Body of pancreas (tissue), 4 donors: ENCODE measurements around the gene LDLRAD4. TPM values are rescaled to one million over a fixed set of nuclear protein-coding genes. Genes with fewer than 3 reads are reported as not detected.
"Not testable (repeated sequence)": the region's sequence is repeated elsewhere in the genome, so short reads cannot be mapped to it uniquely, and the experiment has no call there.

ENCODE experiments used
- ATAC-seq: fragments of 150-250 bp; one replicate; pipeline ENCODE4 v1.9.1; 2016
- DNase-seq, 4 donors: peaks; one replicate each; pipeline ENCODE4 v3.0.0-alpha.2; 2019
- H3K27ac ChIP-seq, 4 donors: fragments of 200-600 bp; sonication (generic); 1 replicate in 3 of 4; 2 replicates in 1 of 4; pipeline versions ENCODE4 v1.5.1 to v1.6.1; 2016 to 2019; ENCODE audit warnings: mild to moderate bottlenecking in 1 of 4, mixed read lengths in 1 of 4, moderate library complexity in 1 of 4
- H3K27me3 ChIP-seq, 2 donors: fragments of 200-600 bp; sonication (generic); one replicate each; pipeline ENCODE4 v1.6.0; 2016; ENCODE audit warnings: mild to moderate bottlenecking in 1 of 2
- H3K36me3 ChIP-seq, 2 donors: fragments of 200-600 bp; sonication (generic); replicated peaks in 1 of 2; 2 replicates each; pipeline ENCODE4 v1.5.1; 2016; ENCODE audit warnings: low read depth in 2 of 2; ENCODE audit not compliant: insufficient read depth in 1 of 2
- H3K4me1 ChIP-seq: fragments of 200-600 bp; sonication (generic); one replicate; pipeline ENCODE4 v1.6.0; 2016
- H3K4me3 ChIP-seq, 2 donors: fragments of 200-600 bp; sonication (generic); 1 replicate in 1 of 2; 2 replicates in 1 of 2; pipeline ENCODE4 v1.5.1; 2016 to 2019
- H3K9me3 ChIP-seq, 3 donors: fragments of 200-600 bp; sonication (generic); 1 replicate in 2 of 3; 2 replicates in 1 of 3; pipeline ENCODE4 v1.5.1; 2016
- POLR2A ChIP-seq, 3 donors: fragments of 450-650 bp; IDR thresholded peaks; one replicate each; pipeline ENCODE4 v1.6.1; 2016; ENCODE audit warnings: antibody characterized with exemption in 3 of 3, mild to moderate bottlenecking in 2 of 3
- WGBS, 2 donors: methylation state at CpG; one replicate each; pipeline ENCODE4 v1.1.5; 2017; 5-methylcytosine and 5-hydroxymethylcytosine counted together
- intact Hi-C: fragments of 100-400 bp; cut with DNase I; formaldehyde crosslinking; loops from one replicate; pipeline ENCODE4 v1.15.1; 2023
- total RNA-seq, 2 donors: library from RNA; depleted of rRNA; stranded (reverse); fragments of >200 nt; gene quantifications; one replicate each; pipeline ENCODE4 v1.1.0, GENCODE V29; 2016
- TF ChIP-seq, protein P1 (sequence below), 7 experiments: fragments of 450-650 bp in 4 of 7; fragments of 200-600 bp in 3 of 7; sonication (generic) in 3 of 7; IDR thresholded peaks; one replicate each; pipeline ENCODE4 v1.5.1; 2016 to 2019; ENCODE audit warnings: antibody characterized with exemption in 7 of 7

The LDLRAD4 gene
- total RNA-seq, 2 donors from 2014 or later = 8.6 to 35.9 TPM

DNA sequence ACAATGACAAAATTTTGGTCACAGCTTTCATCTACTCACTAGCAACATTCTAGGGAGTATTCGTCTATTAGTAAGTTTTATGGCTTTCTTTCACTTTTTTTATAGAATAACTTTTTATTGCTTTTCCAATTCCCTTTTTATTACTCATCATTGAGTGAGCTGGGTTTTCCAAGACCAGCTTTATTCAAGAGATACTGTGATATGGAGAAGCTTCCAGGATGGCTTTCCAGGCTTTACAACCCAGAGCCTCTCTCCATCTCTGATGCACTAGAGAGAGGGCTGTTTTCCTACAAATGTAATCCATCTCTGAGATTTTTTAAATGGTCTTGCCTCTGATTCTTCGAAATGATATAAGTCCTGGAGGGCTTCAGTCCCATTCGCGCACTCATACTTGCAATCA lies 118.3 kb downstream of the LDLRAD4 start:
- no peak overlapping the region for H3K27ac ChIP-seq
- no peaks in the 10 kb centered on the region for H3K9me3 ChIP-seq
- intact Hi-C loops = no loop called here
- TF ChIP-seq POLR2A (IDR thresholded peaks at IDR 0.05) = no peak
- TF ChIP-seq, protein P1, sequence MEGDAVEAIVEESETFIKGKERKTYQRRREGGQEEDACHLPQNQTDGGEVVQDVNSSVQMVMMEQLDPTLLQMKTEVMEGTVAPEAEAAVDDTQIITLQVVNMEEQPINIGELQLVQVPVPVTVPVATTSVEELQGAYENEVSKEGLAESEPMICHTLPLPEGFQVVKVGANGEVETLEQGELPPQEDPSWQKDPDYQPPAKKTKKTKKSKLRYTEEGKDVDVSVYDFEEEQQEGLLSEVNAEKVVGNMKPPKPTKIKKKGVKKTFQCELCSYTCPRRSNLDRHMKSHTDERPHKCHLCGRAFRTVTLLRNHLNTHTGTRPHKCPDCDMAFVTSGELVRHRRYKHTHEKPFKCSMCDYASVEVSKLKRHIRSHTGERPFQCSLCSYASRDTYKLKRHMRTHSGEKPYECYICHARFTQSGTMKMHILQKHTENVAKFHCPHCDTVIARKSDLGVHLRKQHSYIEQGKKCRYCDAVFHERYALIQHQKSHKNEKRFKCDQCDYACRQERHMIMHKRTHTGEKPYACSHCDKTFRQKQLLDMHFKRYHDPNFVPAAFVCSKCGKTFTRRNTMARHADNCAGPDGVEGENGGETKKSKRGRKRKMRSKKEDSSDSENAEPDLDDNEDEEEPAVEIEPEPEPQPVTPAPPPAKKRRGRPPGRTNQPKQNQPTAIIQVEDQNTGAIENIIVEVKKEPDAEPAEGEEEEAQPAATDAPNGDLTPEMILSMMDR (IDR thresholded peaks at IDR 0.05) = no peak
- H3K4me3 ChIP-seq = no peak overlapping the region
- no peaks in the 10 kb centered on the region for H3K36me3 ChIP-seq
- H3K4me1 ChIP-seq = no peaks in the 10 kb centered on the region
- no peak for ATAC-seq
- H3K27me3 ChIP-seq = no peaks in the 10 kb centered on the region
- DNase-seq = no peak
- WGBS, 2 donors = 77 to 84% methylated on average over 4 of the region's 4 CpGs

DNA sequence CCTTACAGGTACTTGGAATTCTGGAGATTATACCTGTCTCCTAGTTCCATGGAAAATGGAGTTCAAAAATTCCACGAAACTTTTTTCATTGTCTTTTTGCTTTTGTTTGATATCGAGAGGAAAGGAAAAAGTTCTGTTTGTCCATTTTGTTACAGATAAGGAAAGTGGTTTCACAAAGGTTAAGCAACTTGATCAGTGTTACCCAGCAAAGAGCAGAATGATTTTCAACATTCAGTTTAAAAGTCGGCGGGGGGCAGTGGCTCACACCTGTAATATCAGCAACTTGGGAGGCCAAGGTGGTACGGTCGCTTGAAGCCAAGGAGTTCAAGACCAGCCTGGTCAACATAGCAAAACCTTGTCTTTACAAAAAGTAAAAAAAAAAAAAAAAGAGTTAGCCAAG lies 118.8 kb downstream of the LDLRAD4 start:
- intact Hi-C loops = no loop called here
- no peak for TF ChIP-seq POLR2A (IDR thresholded peaks at IDR 0.05)
- TF ChIP-seq, protein P1 (IDR thresholded peaks at IDR 0.05) = no peak

DNA sequence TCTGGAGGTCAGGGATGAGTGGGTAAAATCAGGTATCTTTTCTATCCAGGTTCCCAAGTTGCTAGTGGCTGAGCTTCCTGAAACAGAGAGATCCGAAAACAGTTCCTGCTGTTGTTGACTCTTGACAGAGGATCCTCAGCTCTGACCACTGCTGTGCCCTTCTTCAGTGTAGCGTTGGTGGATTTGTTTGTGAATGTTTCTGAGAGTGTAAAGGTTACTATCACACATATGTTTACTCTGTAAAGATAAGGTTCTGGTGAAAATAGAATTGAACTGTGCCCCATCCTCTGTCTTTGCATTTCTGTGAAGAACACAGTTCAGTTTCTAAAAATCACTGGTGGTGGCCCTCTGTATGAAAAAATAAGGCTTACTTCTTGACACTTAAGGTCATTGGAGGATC lies 119.8 kb downstream of the LDLRAD4 start:
- ATAC-seq (no peak), DNase-seq (no peak)
- H3K4me1 ChIP-seq = no peaks in the 10 kb centered on the region
- no peaks in the 10 kb centered on the region for H3K36me3 ChIP-seq
- intact Hi-C loops = no loop called here
- 54 to 60% methylated on average over 2 of the region's 2 CpGs for WGBS, 2 donors
- no peaks in the 10 kb centered on the region for H3K9me3 ChIP-seq
- no peak for TF ChIP-seq POLR2A (IDR thresholded peaks at IDR 0.05)
- TF ChIP-seq, protein P1 (IDR thresholded peaks at IDR 0.05) = no peak
- H3K27me3 ChIP-seq = no peaks in the 10 kb centered on the region
- H3K4me3 ChIP-seq = no peak overlapping the region
- no peak overlapping the region for H3K27ac ChIP-seq

More for the DNA sequence above, 118.8 kb downstream of the LDLRAD4 start:
- ATAC-seq (no peak), DNase-seq (no peak)
- no peak overlapping the region for H3K4me3 ChIP-seq
- no peaks in the 10 kb centered on the region for H3K9me3 ChIP-seq
- WGBS, 2 donors = 69 to 73% methylated on average over 6 of the region's 6 CpGs
- no peaks in the 10 kb centered on the region for H3K4me1 ChIP-seq
- no peaks in the 10 kb centered on the region for H3K27me3 ChIP-seq
- no peak overlapping the region for H3K27ac ChIP-seq
- H3K36me3 ChIP-seq = no peaks in the 10 kb centered on the region

DNA sequence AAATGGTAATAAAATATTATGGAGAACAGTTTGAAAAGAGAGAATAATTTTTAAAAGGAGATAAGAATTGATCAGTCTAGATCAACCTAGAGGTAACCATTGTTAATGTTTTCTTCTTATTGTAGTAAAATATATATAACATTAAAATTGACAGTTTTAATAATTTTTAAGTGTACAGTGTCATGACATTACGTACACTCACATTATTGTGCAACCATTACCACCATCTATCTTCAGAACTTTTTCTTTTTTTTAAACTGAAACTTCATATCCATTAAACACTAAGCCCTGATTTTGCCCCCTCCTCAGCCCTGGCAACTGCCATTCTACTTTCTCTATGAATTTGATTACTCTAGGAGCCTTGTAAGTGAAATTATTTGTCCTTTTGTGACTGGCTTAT lies 121.1 kb downstream of the LDLRAD4 start:
- no peaks in the 10 kb centered on the region for H3K9me3 ChIP-seq
- TF ChIP-seq POLR2A (IDR thresholded peaks at IDR 0.05) = no peak
- TF ChIP-seq, protein P1 (IDR thresholded peaks at IDR 0.05) = no peak
- WGBS, 2 donors = 76% methylated on average over 1 of the region's 1 CpG

DNA sequence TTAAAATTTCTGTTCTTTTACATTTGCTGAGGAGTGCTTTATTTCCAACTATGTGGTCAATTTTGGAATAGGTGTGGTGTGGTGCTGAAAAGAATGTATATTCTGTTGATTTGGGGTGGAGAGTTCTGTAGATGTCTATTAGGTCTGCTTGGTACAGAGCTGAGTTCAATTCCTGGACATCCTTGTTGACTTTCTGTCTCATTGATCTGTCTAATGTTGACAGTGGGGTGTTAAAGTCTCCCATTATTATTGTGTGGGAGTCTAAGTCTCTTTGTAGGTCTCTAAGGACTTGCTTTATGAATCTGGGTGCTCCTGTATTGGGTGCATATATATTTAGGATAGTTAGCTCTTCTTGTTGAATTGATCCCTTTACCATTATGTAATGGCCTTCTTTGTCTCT lies 127.9 kb downstream of the LDLRAD4 start:
- DNase-seq, H3K9me3 ChIP-seq, H3K27ac ChIP-seq, H3K4me1 ChIP-seq, H3K27me3 ChIP-seq, H3K36me3 ChIP-seq, intact Hi-C loops, H3K4me3 ChIP-seq, ATAC-seq: not testable (repeated sequence)

More for the DNA sequence above, 121.1 kb downstream of the LDLRAD4 start:
- no peak for DNase-seq
- no peaks in the 10 kb centered on the region for H3K27me3 ChIP-seq
- ATAC-seq = no peak
- H3K36me3 ChIP-seq = no peaks in the 10 kb centered on the region
- no peak overlapping the region for H3K4me3 ChIP-seq
- no peak overlapping the region for H3K27ac ChIP-seq
- no peaks in the 10 kb centered on the region for H3K4me1 ChIP-seq
- intact Hi-C loops = no loop called here
